Muscle of leg (tissue), 11 donors: ENCODE data around the gene FSTL1. TPM values are rescaled to one million over a fixed set of nuclear protein-coding genes. Genes with fewer than 3 reads are reported as not detected.

ENCODE experiments used
- DNase-seq: peaks from one replicate; pipeline ENCODE4 v3.0.0; 2013
- H3K27ac ChIP-seq: one replicate; pipeline ENCODE4 v1.5.1; 2013; ENCODE audit warnings: mild to moderate bottlenecking, low read length, control low read depth
- H3K27me3 ChIP-seq: one replicate; pipeline ENCODE4 v1.6.1; 2013; ENCODE audit warnings: low read length; ENCODE audit not compliant: control insufficient read depth, insufficient read depth
- H3K36me3 ChIP-seq: one replicate; pipeline ENCODE4 v1.6.1; 2013; ENCODE audit warnings: low read length; ENCODE audit not compliant: control insufficient read depth, insufficient read depth
- H3K4me1 ChIP-seq: one replicate; pipeline ENCODE4 v1.6.1; 2013; ENCODE audit warnings: low read length; ENCODE audit not compliant: control insufficient read depth, insufficient read depth
- H3K4me3 ChIP-seq: one replicate; pipeline ENCODE4 v1.5.1; 2013; ENCODE audit warnings: low read length, control low read depth
- H3K9me3 ChIP-seq: replicated peaks from 2 replicates; pipeline ENCODE4 v1.6.1; 2013; ENCODE audit warnings: low read depth, low read length; ENCODE audit not compliant: control insufficient read depth
- WGBS: methylation state at CpG from one replicate; pipeline ENCODE4 v1.1.5; 2013; ENCODE audit warnings: missing lambda C conversion rate; ENCODE audit not compliant: insufficient coverage; 5-methylcytosine and 5-hydroxymethylcytosine counted together
- polyA plus RNA-seq, 8 donors: library from polyadenylated mRNA; unstranded; fragments of 120-200 nt; gene quantifications; one replicate each; pipeline versions ENCODE4 v1.2.1 to v1.2.3, GENCODE V29; 2013; ENCODE audit warnings: inconsistent platforms in 1 of 8, low replicate concordance in 1 of 8; ENCODE audit not compliant: insufficient read length in 8 of 8, insufficient read depth in 1 of 8
- total RNA-seq: library from RNA; stranded (reverse); fragments of 120-200 nt; gene quantifications from one replicate; pipeline ENCODE4 v1.2.4, GENCODE V29; 2013

Gene FSTL1
- total and polyA plus RNA-seq, 9 donors = 385 to 1,043 (median 713) TPM

DNA sequence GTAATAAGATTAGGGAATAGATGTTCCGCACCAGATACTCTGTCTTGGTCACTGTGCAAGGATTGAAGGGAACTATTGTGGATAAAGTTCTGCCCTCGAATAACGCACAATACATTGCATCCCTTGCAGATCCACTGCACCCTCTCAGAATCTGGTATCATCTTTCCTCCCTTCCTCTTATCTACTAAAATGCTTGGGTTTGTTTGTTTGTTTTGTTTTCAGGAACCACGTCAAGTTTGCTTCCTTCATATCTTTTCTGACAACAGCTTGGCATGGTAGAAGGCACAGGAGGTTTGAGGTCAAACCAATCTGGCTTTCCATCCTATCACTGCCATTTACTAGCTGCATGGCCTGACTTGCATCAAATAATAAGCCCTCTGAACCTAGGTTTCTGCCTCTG, 2.0 kb upstream of the FSTL1 start:
- peaks cover 17% of the 10 kb centered on the region for H3K4me1 ChIP-seq
- peaks cover 8% of the 10 kb centered on the region for H3K36me3 ChIP-seq
- no CpG with 5 or more reads among the region's 4 CpGs for WGBS
- no peak for DNase-seq
- H3K9me3 ChIP-seq = no peaks in the 10 kb centered on the region
- no peak overlapping the region for H3K4me3 ChIP-seq
- H3K27me3 ChIP-seq = no peaks in the 10 kb centered on the region
- no peak overlapping the region for H3K27ac ChIP-seq

DNA sequence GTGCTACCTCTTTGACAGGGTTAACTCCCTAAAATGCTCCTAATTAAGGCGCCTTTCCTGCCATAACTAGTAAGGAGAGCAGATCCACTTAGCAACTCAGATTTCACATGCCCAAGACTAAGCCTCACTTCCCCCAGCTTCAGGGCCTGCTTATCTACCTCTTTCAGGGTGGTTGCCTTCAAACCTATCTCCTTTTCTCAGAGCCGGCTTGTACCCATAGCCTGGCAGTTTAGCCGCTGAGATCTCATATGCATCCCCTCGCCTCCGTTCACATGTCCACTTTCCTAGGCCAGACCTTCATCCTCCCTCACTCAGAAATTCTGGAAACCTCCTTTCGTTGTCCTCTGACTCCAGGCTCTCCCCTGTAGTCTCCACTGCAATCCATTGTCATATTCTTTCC, 1.0 kb upstream of the FSTL1 start:
- Histone ChIP-seq H3K4me1 (peaks cover 26% of the 10 kb centered on the region), H3K9me3 (no peaks in the 10 kb centered on the region), H3K27ac (peak overlapping the region; percentile 95), H3K4me3 (no peak overlapping the region), H3K36me3 (peaks cover 17% of the 10 kb centered on the region), H3K27me3 (no peaks in the 10 kb centered on the region)
- WGBS = 74% methylated on average over 6 of the region's 6 CpGs
- DNase-seq = no peak

DNA sequence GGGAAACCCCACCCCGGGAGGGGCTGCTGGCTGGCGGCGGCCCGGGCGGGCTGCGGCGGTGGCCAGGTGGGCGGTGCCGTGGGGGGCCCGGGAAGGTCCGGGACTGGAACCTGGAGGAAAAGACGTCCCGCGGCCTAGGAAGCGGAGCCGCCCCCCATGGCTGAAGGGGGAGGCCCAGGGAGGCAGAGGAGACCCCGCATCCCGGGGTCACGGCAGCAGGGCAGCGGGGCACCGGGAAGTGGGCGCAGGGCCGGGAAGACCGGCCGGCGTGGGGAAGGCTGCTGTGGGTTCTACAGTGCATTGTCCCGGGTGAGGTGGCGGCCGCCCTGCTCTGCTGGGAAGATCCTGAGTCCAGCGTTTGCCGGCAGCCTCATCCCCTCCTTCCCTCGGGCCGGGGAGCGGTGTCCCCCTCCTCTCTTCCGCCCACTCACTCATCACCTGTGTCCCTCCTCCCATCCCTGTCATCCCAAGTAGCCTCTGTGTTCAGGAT, 525 bp upstream of the FSTL1 start:
- H3K4me1 ChIP-seq = peaks cover 29% of the 10 kb centered on the region
- WGBS = 4% methylated on average over 35 of the region's 35 CpGs
- peak; percentile 77 for DNase-seq
- no peaks in the 10 kb centered on the region for H3K27me3 ChIP-seq
- H3K9me3 ChIP-seq = no peaks in the 10 kb centered on the region
- peak overlapping the region; percentile 95 for H3K27ac ChIP-seq
- peaks cover 21% of the 10 kb centered on the region for H3K36me3 ChIP-seq
- peak overlapping the region; percentile 86 for H3K4me3 ChIP-seq

DNA sequence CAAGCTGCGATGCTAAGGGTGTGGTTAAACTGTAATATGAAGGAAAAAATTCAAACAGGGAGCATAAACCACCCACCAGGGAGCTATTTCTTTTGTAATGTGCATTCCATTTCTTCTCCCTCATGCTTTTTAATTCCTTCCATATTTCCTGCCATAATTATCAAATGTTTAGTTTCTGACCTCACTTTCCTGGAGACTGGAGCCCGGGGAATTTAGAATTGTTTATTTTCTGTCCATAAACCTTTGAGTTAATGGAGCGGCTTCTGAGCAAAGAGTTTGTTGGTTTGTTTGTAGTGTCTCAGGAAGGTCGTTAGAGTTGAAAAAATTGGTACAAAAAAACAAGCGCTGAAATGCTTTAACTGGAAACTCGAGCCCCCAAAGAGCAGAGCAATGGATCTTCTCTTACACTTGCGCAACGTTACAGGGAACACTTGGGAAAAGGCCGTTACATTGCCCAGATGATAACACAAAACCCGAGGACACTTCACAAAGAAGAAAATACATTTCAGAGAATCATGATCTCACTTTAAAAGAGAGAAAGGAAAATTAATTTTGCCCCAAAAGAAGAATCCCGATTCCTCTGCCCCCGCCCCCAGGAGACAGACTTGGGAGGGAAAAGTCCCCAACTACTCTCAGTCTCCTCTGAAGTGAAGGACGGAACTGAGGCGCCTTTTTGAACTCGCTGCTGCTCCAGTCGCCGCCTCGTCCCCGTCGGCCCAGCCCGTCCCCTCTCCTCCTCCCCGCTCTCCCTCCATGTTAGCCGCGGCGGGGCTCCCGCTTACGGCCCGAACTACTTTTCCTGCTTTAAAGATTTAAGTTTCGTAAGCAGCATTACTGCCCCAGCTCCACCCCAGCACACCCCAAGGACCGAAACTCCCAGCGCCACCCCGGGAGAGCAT, 842 bp downstream of the FSTL1 start:
- Histone ChIP-seq H3K36me3 (peaks cover 21% of the 10 kb centered on the region), H3K4me3 (peak overlapping the region; percentile 86), H3K27ac (peak overlapping the region; percentile 95), H3K27me3 (no peaks in the 10 kb centered on the region), H3K4me1 (peaks cover 33% of the 10 kb centered on the region), H3K9me3 (no peaks in the 10 kb centered on the region)
- under 1% methylated on average over 23 of the region's 32 CpGs for WGBS
- peak; percentile 90 for DNase-seq

DNA sequence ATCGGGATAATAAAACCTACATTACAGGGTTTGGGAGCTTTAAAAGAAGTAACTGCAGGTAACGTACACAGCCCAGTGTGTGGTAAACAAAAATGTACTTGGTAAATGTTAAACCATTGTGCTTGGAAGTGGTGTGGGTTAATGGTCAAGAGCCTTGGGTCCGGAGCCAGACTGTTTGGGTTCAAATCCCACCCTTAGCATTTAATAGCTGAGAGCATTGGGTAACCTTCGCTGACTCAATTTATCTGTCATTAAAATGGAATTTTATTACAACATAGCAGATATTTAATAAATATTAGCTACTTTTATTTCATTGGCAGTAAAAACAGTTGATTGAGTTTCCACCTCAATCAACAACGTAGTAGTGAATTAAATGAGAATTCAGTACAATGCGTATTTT, 1.5 kb downstream of the FSTL1 start:
- no peaks in the 10 kb centered on the region for H3K9me3 ChIP-seq
- H3K27ac ChIP-seq = peak overlapping the region; percentile 95
- H3K27me3 ChIP-seq = no peaks in the 10 kb centered on the region
- H3K36me3 ChIP-seq = peaks cover 21% of the 10 kb centered on the region
- no peak for DNase-seq
- H3K4me1 ChIP-seq = peaks cover 33% of the 10 kb centered on the region
- H3K4me3 ChIP-seq = peak overlapping the region; percentile 86
- no CpG with 5 or more reads among the region's 6 CpGs for WGBS

DNA sequence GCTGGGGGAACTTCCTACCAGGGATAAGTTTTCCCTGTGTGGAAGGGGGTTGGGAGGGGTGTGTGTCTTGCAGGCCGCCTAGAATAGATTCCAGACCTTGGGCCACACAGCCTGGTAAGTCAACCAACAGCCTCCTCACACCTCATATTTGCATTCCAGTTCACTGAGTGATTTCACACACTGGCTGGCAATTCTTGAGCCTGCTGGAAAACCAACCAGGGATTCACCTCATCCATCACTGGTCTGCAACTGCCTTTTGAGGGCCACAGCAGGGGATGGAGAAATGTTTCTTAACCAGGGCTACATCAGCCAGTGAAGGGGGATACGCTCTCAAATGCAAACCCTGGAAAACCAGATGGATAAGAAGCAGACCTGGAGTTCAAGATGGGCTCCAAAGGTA, 2.0 kb downstream of the FSTL1 start:
- Histone ChIP-seq H3K4me1 (peaks cover 33% of the 10 kb centered on the region), H3K27ac (peak overlapping the region; percentile 95), H3K9me3 (no peaks in the 10 kb centered on the region), H3K36me3 (peaks cover 21% of the 10 kb centered on the region), H3K27me3 (no peaks in the 10 kb centered on the region), H3K4me3 (peak overlapping the region; percentile 86)
- DNase-seq = peak; percentile 86
- WGBS = 11% methylated on average over 1 of the region's 2 CpGs

DNA sequence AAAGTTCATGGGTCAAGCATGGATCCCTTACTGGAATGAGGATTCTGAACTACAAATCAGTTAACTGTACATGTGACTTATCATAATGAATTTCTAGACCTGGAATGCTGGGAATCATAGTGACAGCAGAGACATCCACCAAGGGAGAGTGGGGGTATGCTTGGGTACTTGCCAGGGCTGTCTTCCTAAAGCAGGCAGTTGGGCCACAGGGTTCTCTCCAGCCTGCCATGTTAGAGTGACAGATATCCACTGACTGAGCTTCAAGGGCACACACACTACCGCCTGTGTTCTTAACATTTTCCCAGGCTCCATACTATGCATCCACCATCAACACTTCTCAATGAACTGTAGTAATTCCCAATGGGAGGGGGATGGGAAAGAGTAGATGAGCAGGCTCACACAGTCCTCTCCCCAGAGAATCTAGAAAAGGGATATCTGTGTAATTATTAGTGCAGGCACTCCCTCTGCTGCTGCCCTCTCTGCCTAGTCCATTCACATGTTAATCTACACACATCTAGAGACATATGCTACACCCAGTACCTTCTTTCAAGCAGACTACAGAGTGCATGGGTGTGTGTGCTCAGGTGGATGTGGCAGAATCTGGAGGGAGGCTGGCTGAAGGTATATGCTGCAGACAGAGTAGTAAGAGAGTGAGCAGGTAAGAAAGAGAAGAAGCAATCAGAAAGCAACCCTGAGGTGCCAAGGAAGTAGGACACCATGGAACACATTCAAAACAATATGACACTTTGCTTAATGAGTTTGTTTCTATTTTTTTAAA, 3.7 kb downstream of the FSTL1 start:
- H3K4me3 ChIP-seq = no peak overlapping the region
- H3K9me3 ChIP-seq = no peaks in the 10 kb centered on the region
- no CpG with 5 or more reads among the region's 1 CpG for WGBS
- peaks cover 21% of the 10 kb centered on the region for H3K36me3 ChIP-seq
- H3K27me3 ChIP-seq = no peaks in the 10 kb centered on the region
- H3K4me1 ChIP-seq = peaks cover 33% of the 10 kb centered on the region
- no peak overlapping the region for H3K27ac ChIP-seq
- DNase-seq = no peak

DNA sequence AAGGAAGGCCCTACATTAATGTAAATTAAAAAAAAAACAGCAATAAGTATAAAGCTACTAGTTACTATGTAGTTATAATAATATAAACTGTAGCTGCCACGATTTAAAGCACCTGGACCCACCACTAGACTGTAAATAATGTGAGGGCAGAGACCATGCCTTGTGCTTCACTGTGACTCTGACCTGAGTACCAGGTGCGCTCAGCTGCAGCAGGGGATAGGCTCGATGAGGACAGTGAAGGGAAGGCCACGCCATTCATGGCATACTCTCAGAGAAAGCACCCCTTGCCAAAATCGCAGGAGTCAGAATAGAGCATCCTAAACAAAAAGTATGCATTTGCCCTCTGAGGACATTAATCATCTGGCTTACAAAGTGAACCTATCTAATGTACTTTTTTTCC, 5.1 kb downstream of the FSTL1 start:
- WGBS = no CpG with 5 or more reads among the region's 5 CpGs
- no peak for DNase-seq
- Histone ChIP-seq H3K27ac (no peak overlapping the region), H3K4me1 (peaks cover 28% of the 10 kb centered on the region), H3K36me3 (peaks cover 27% of the 10 kb centered on the region), H3K27me3 (no peaks in the 10 kb centered on the region), H3K4me3 (no peak overlapping the region), H3K9me3 (no peaks in the 10 kb centered on the region)

DNA sequence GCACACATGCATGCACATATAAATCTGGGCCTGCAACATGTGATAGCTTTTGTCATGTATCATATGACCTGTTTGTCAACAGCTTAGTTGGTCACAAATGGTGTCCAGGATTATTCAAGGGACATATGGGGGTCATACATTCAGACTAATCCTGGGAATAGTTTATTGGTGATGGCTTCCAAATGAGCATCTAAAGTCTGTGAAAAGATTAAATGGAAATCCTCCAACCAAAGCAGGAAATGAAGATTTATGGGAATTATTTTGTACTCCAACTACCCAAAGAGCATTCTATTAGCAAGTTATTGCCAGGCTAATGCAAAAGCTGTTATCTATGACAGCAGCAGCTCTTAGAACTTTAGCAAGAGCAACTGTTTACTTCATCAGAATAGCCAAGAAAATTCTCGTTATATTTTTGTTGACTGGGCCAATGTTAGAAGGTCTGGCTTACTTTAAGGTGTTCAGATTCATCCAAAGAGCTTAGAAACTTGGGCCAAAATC, 7.1 kb downstream of the FSTL1 start:
- Histone ChIP-seq H3K27me3 (no peaks in the 10 kb centered on the region), H3K27ac (no peak overlapping the region), H3K4me1 (peaks cover 31% of the 10 kb centered on the region), H3K4me3 (no peak overlapping the region), H3K9me3 (no peaks in the 10 kb centered on the region), H3K36me3 (peaks cover 34% of the 10 kb centered on the region)
- peak; percentile 54 for DNase-seq
- no CpG with 5 or more reads among the region's 1 CpG for WGBS

DNA sequence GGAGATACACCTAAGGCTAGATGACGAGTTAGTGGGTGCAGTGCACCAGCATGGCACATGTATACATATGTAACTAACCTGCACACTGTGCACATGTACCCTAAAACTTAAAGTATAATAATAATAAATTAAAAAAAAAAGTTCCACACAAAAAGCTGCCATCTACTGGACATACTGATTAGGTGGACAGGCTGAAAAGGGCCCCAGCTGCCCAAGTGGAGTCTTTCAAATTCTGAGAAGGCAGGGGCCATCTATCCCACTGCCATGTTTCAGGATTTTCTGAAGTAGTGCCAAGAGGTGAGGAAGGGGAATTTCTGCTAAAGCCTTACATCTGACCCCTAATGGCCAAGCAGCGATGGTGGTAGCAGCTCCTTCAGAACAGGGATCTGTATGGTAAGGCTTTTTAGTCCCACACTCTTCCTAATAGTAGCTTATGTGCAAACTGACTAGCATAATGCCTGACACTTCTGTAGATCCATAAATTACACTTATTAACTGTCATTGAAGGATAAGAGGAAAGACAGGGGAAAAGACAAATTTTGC, 7.7 kb downstream of the FSTL1 start:
- no CpG with 5 or more reads among the region's 2 CpGs for WGBS
- no peak for DNase-seq
- Histone ChIP-seq H3K27me3 (no peaks in the 10 kb centered on the region), H3K36me3 (peaks cover 36% of the 10 kb centered on the region), H3K27ac (no peak overlapping the region), H3K4me3 (no peak overlapping the region), H3K9me3 (no peaks in the 10 kb centered on the region), H3K4me1 (peaks cover 33% of the 10 kb centered on the region)
